ENCODE measurements around the gene RPE.

Gene RPE

GRCh38 chr2:210003359-210003758, 921 bp downstream of the RPE start:
- no peak for DNase-seq

DNA sequence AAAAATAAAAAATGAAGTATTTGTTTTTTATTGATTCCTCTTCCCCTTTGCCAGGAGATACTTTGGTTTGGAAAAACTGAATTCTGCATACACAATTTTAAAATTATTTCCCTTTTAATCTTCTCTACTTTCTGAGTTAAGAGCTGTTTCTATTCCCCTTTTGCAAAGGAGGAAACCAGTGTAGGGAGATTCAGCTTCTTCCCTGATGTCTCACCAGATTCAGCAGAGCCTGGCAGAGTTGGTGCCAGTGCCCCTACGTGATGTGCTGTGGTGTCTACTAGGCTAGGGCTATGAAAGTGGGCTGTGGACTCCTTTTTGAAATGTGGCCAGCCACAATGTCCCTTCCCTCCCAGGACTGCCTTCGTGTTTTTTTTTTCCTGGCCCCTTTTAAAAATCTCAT, 2.4 kb downstream of the RPE start:
- DNase-seq, result no peak

- no peak for DNase-seq
These were observed 5.5 kb downstream of the RPE start for GRCh38 chr2:210007895-210008294.

- DNase-seq, result no peak
These were observed 6.7 kb downstream of the RPE start for GRCh38 chr2:210009126-210009525.

DNA sequence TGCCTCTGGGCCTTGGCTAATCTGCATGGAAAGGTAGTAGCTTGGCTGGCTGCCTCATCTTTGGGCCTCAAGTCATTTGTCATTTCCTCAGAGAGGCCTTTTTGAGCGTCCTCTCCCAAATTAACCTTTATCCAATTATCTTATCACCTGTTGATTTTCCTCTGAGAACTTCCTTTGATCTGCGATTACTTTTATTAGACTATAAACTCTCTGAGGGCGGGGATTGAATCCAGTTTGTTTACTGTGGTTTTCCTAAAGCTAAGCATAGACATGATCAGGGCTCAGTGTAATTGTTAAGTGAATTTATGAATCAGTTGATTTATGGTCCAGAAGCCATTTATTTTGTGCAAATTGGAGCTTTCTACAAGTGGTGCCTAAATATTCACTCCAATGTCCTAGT, 7.5 kb downstream of the RPE start:
- no peak for DNase-seq

- DNase-seq, result no peak
These were observed 17.7 kb downstream of the RPE start for GRCh38 chr2:210020138-210020537.

DNA sequence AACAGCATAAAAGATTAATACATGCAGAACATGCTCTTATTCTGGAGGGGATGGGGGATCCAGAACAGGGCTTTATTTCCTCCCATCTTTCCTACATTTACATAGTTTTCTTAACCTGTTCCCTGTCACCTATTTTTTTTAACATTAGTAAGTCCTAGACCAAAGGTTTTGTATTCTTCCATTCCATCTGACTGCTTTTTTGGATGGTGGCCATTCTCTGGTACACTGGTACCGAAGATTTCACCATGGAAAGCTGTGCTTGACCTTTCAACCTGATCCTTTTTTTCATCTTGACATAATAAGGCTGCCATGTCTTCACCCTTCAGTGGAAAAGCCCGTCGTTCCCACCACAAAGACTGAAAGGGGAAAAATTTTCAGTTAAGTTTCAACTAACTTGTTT, 20.4 kb downstream of the RPE start:
- no peak for DNase-seq

DNA sequence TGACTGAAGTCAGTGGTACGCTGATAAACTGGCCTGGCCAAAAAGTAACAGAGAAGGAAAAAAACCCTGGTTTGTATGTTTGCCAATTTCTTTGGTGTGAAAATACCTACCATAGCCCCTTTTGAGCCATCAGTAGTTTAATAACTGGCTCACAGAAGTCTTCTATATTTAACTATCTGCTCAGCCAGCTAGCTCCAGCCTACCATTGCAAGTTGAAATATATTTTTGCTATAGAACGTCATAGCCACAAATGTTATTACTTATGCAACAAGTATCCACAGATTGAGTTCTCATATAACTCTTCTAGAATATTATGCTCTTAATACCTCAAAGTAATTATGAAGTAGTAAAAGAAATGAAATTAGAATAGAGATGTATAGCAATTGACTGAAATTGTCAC, 25.2 kb downstream of the RPE start:
- no peak for DNase-seq

DNA sequence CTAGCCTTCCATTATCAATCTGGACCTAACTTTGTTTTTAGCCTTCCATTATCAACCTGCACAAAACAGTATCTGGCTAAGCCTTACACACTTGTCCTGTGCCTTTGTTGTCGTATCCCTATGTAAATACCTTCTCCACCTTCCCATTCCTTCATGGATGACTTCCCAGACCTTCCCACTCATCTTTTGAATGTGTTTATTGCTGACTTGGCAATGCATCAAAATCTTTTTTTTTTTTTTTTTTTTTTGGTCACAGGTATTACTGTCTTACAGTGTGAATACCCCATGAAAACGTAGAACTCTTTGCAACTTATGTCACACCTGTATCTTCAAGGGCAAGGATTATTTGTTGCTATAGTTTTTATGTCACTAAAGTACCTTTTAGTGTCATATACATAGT, 25.7 kb downstream of the RPE start:
- DNase-seq, result no peak

- DNase-seq, result no peak
These were observed 31.7 kb downstream of the RPE start for GRCh38 chr2:210034087-210034683.

- DNase-seq, result no peak
These were observed 33.2 kb downstream of the RPE start for GRCh38 chr2:210035679-210036078.

DNA sequence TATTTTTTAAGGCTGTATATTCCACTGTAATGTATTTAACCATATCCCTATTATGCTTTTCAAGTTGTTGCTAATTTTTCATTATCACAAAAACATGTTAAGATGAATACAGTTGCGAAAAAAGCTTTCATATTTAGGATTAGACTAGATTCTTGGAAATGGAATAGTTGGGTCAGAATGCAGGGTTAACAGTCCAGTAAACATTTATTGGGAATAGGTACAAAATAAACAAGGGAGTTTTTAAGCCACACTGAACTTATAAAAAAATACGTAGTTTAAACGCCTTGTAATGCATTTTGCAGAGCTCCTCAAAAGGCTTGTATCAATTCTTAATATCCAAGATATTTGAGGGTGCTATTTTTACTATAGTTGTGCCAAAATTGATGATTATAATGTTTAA, 35.6 kb downstream of the RPE start:
- no peak for DNase-seq

DNA sequence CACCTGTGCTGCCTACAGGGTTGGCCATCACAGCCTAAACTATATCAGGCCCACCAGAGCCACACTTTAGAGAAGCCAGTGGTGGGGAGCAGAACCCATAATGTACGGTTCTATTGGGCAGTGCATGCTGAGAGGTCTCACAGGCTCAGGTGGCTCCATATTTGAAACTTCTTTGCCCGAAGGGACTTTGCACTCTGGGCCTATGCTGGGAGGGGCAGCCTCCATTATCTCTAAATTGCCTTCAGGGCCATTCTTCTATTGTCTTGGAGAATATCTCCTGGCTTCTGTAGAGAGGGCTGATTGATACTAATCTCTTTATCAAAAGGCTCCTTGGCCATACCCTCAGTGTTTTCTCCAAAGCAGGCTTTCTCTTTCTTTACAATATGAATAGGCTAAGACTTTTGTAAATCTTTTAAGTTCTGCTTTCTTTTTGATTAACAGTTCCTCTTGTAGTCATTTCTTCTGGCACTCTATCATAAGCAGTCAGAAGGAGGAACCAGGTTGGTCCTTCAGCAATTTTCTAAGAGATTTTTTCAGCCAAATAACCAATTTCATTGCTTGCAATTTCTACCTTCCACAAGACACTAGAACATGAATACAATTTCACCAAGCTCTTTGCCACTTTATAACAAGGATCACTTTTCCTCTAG, 44.5 kb downstream of the RPE start:
- no peak for DNase-seq

DNA sequence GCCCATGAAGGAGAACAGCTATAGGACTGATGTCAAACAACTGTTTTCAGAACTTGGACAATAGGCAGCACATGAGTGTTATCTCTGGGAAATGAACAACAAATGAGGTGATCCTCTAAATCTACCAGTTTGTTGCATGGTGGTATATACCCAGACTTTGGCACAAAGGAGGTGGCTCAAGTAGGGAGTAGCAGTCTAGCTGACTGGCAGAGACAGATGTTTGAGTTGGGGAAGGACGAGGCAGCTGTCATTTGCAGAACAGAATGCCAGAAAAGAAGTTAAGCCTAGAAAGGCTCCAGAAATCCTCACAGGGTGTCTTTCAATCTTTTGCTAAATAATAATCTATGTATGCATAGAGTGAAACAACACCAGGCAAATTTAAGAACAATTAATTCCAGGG, 47.4 kb downstream of the RPE start:
- DNase-seq, result no peak

- no peak for DNase-seq
These were observed 48.4 kb downstream of the RPE start for GRCh38 chr2:210050885-210051284.

GRCh38 chr2:210054696-210055095, 52.3 kb downstream of the RPE start:
- DNase-seq, result no peak

- no peak for DNase-seq
These were observed 53.4 kb downstream of the RPE start for GRCh38 chr2:210055825-210056224.

- DNase-seq, result no peak
These were observed 60.9 kb downstream of the RPE start for GRCh38 chr2:210063306-210063705.
